GM19240 (cell line): ENCODE data around the gene TYW5.
A peak's percentile ranks its signal among the peaks of the same experiment; 100 is the strongest.
"Not testable (repeated sequence)": the region's sequence is repeated elsewhere in the genome, so short reads cannot be mapped to it uniquely, and the experiment has no call there.

ENCODE experiments used
- DNase-seq: peaks from one replicate; pipeline ENCODE4 v3.0.0; 2011; ENCODE audit warnings: low spot score; ENCODE audit not compliant: insufficient read length

TYW5 gene

GRCh38 chr2:199922856-199923255, 32.4 kb downstream of the TYW5 start:
- DNase-seq: no peak

GRCh38 chr2:199916980-199917379, 38.3 kb downstream of the TYW5 start:
- no peak for DNase-seq

GRCh38 chr2:199914372-199914958, 40.8 kb downstream of the TYW5 start:
- DNase-seq: no peak

DNA sequence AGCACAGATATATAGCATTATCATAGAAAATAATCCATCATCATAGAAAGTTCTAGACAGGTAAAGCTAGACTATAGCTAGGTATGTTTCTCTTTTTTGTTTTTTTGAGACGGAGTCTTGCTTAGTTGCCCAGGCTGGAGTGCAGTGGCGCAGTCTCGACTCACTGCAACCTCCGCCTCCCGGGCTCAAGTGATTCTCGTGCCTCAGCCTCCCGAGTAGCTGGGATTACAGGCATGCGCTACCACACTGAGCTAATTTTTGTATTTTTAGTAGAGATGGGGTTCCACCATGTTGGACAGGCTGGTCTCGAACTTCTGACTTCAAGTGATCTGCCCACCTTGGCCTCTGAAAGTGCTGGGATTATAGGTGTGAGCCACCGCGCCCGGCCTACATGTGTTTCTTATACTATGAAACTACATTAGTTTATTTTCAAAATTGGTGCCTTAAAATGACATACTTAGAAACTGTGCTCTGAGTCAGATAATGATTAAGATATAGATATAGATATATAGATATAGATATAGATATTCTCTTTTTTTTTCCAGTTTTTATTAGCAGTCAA, 42.7 kb downstream of the TYW5 start:
- not testable (repeated sequence) for DNase-seq

- DNase-seq: no peak
Observed at GRCh38 chr2:199911877-199912161, 43.5 kb downstream of the TYW5 start.

DNA sequence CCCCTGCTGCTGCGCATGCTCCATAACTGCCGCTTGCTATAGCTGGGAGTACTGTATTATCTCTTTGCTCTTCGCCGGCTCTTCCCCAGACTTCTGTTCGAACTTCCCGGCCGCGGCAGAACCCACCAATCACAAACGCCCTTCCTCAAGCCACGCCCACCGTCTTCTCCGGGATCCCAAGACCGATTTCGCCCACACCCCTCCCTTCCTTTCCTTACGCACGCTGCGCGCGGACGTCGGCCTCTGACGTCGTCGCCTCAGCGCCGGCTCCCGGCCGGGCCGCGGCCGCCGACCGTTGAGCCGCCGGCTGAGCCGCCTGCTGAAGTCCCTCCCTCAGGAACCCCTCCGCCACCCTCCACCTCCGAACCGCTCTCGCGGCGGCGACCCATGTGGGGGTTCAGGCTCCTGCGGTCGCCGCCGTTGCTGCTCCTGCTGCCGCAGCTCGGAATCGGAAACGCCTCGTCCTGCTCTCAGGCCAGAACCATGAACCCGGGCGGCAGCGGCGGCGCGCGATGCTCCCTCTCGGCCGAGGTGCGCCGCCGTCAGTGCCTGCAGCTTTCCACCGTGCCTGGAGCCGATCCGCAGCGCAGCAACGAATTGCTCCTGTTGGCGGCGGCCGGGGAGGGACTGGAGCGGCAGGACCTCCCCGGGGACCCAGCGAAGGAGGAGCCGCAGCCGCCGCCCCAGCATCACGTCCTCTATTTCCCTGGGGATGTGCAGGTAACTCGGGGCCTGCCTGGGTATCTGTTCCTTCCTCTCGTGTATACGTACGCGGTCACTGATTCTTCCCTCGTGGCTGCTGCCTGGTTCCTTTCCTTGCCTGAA, 44.0 kb downstream of the TYW5 start, which contains the start of gene C2orf69:
Gene C2orf69 (plus strand): TSS at position 242 of the 825 bp plus-strand sequence. CDS start 146 bp downstream, at position 388.
- peak; percentile 60 for DNase-seq

- no peak for DNase-seq
Observed at GRCh38 chr2:199910338-199911051, 44.8 kb downstream of the TYW5 start.

DNA sequence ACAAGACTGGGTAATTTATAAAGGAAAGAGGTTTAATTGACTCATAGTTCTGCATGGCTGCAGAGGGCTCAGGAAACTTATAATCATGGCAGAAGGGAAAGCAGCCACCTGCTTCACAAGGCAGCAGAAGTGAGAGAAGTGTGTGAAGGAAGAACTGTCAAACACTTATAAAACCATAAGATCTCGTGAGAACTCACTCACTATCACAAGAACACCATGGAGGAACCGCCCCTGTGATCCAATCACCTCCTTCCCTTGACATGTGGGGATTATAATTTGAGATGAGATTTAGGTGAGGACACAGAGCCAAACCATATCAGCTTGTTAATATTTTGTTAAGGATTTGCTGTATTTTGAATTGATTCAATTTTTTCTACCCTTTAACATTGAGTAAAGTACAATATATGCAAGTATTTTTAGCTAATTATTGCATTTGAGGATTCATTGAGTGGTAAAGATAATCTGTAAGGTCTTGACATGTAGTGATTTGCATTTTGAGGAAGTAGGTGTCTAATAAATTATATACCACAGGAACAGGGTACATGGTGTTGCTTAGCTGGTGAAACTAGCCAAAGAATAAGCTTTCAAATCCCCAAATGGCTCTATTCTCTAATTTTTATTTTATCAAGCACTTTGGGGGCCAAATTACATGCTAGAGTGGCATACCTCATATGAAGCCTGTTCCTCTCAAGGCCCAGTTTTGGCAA, 48.1 kb downstream of the TYW5 start:
- DNase-seq: no peak

GRCh38 chr2:199903111-199903510, 52.2 kb downstream of the TYW5 start:
- no peak for DNase-seq

DNA sequence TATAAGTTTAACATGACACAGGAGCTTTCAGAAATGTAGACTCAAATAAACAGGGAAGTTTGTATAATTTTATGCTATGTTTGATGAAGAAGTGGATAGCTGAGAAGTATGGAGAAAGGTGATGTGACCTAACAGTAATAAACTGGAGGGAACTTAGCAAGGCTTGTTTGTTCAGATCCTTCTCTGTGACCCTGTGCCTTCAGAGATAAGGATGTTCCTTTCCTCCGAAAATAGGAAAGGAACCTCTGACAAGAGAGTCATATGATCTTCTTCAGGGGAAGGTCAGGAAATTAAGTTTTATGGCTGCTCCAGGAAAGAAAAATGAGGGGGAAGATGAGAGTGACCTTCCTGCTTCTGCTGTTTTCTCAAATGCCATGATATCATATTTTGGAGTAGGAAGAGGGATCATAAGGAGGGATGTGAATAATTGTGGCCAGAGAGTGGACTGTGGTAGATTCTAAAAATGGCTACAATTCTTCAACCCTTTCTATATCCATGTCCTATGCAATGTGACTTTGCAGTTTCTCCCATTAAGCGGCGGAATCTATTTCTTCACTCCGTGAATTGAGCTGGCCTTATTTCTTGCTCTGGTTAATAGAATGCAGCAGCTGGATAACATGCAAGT, 52.7 kb downstream of the TYW5 start:
- no peak for DNase-seq

- no peak for DNase-seq
Observed at GRCh38 chr2:199901942-199902341, 53.3 kb downstream of the TYW5 start.

GRCh38 chr2:199896617-199897016, 58.7 kb downstream of the TYW5 start:
- DNase-seq: no peak

GRCh38 chr2:199895406-199895805, 59.9 kb downstream of the TYW5 start:
- DNase-seq: no peak

GRCh38 chr2:199883474-199884212, 71.6 kb downstream of the TYW5 start:
- DNase-seq: no peak

DNA sequence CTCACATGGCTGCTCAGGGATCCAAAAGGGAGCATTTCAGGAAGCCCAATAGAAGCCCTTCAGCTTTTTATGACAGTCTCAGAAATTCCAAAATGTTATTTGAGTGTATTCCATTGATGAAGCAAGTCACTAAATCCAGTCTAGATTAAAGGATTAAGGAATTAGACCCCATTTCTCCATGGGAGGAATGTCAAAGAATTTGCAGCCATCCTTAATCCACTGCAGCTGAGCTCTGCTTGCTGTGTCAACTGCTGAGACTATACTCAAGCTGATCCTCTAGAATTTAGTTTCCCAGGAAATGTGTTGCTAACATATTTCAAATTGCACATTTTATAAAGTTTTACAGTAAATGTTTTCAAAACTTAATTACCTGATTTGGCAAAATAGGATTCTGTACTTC, 72.6 kb downstream of the TYW5 start:
- DNase-seq: no peak
